ENCODE data around the gene PLXNB1.

PLXNB1 gene

GRCh38 chr3:48369693-48370332 is 60.1 kb downstream of the PLXNB1 start:
- H3K27ac ChIP-seq: no peak overlapping the region
- no peak for TF ChIP-seq CTCF (conservative IDR thresholded peaks at IDR 0.05)

- no peak overlapping the region; the same call in 1 of the 2 replicates for H3K27ac ChIP-seq
- TF ChIP-seq CTCF (conservative IDR thresholded peaks at IDR 0.05): no peak
These were observed 62.7 kb downstream of the PLXNB1 start for GRCh38 chr3:48367201-48367600.

- no peak for TF ChIP-seq CTCF (conservative IDR thresholded peaks at IDR 0.05)
- H3K27ac ChIP-seq: no peak overlapping the region
These were observed 65.0 kb downstream of the PLXNB1 start for GRCh38 chr3:48364840-48365239.

- TF ChIP-seq CTCF (conservative IDR thresholded peaks at IDR 0.05): no peak
- no peak overlapping the region for H3K27ac ChIP-seq
These were observed 68.0 kb downstream of the PLXNB1 start for GRCh38 chr3:48361928-48362327.

GRCh38 chr3:48356419-48356818 is 73.5 kb downstream of the PLXNB1 start:
- peak overlapping the region; percentile 35 for H3K27ac ChIP-seq
- TF ChIP-seq CTCF (conservative IDR thresholded peaks at IDR 0.05): no peak

- H3K27ac ChIP-seq: no peak overlapping the region
- no peak for TF ChIP-seq CTCF (conservative IDR thresholded peaks at IDR 0.05)
These were observed 75.9 kb downstream of the PLXNB1 start for GRCh38 chr3:48353987-48354386.

All from VCaP (cell line).